HG02938 (cell line): ENCODE measurements around the gene THNSL1.
"Not testable (repeated sequence)": the region's sequence is repeated elsewhere in the genome, so short reads cannot be mapped to it uniquely, and the experiment has no call there.

Source experiments
- ATAC-seq: cut with Tn5 transposase; IDR thresholded peaks from one replicate; pipeline ENCODE4 v1.9.1; 2021; ENCODE audit warnings: mild to moderate bottlenecking, moderate library complexity; ENCODE audit not compliant: unreplicated experiment

The THNSL1 gene

GRCh38 chr10:25016376-25017153 lies at the start of gene THNSL1:
Gene THNSL1, plus strand, starts transcription at chr10:25016612. Its CDS starts 6,612 bp downstream, at chr10:25023224.
- ATAC-seq: peak; percentile 97

DNA sequence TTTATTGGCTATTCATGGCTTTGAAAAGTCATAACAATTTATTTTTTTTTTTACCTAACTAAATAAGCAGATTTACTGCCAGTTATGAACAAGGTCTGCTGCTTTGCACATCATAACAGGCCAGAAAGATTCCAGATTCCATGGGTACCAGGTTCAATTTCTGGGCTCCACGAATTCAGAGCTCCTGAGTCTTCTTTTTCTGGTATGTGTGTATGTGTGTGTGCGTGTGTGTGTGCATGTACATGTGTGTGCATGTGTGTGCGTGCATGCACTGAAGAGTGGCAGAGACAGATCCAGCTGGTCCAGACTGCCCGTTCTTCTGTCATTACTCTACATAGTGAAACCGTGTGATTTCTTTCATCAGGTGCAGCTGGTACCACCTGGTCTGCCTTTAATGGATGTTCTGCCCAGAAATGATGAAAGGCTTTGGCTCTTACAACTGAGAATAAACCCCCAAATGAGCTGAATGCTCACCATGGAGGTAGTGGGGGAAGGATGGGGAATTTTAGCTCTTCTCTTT lies 49.4 kb upstream of the THNSL1 start:
- no peak for ATAC-seq

- ATAC-seq: no peak
These were observed 48.1 kb upstream of the THNSL1 start for GRCh38 chr10:24968349-24968748.

DNA sequence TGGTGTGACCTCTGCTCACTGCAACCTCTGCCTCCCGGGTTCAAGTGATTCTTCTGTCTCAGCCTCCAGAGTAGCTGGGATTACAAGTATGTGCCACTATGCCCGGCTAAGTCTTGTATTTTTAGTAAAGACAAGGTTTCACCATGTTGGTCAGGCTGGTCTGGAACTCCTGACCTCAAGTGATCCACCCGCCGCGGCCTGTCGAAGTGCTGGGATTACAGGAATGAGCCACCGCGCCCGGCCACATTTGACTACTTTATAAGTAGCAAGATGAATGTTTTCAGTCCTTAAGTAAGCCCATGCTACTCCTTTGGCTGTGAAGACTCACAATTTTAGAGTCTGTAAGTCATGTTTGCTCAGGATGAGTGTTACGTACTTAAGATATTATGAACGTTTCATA lies 47.5 kb upstream of the THNSL1 start:
- not testable (repeated sequence) for ATAC-seq

DNA sequence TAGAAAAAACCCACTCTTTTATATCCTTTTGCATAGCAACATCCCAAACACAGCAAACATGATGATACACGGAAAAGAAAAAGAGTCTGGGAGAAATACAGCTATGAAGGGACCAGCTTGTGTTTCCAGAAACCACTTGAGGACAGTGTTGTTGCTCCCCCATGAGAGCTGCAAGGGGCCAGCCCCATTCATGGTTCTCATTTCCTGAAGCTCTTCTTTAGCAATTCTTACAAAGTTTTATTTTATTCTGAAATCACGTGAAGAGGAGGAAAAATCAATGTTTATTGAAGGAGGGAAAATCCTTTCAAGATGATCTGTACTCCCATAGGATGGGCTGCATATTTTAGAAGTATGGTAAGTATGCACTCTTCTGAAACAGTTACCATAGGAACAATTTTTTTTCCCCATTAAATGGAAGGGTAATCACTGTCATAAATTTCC lies 46.6 kb upstream of the THNSL1 start:
- no peak for ATAC-seq

GRCh38 chr10:24971374-24971773 lies 45.0 kb upstream of the THNSL1 start:
- no peak for ATAC-seq

- ATAC-seq: no peak
These were observed 43.2 kb upstream of the THNSL1 start for GRCh38 chr10:24973163-24973562.

GRCh38 chr10:24974976-24975375 lies 41.4 kb upstream of the THNSL1 start:
- ATAC-seq: no peak

- no peak for ATAC-seq
These were observed 36.7 kb upstream of the THNSL1 start for GRCh38 chr10:24979685-24980084.

GRCh38 chr10:24981161-24981710 lies 35.2 kb upstream of the THNSL1 start:
- no peak for ATAC-seq

DNA sequence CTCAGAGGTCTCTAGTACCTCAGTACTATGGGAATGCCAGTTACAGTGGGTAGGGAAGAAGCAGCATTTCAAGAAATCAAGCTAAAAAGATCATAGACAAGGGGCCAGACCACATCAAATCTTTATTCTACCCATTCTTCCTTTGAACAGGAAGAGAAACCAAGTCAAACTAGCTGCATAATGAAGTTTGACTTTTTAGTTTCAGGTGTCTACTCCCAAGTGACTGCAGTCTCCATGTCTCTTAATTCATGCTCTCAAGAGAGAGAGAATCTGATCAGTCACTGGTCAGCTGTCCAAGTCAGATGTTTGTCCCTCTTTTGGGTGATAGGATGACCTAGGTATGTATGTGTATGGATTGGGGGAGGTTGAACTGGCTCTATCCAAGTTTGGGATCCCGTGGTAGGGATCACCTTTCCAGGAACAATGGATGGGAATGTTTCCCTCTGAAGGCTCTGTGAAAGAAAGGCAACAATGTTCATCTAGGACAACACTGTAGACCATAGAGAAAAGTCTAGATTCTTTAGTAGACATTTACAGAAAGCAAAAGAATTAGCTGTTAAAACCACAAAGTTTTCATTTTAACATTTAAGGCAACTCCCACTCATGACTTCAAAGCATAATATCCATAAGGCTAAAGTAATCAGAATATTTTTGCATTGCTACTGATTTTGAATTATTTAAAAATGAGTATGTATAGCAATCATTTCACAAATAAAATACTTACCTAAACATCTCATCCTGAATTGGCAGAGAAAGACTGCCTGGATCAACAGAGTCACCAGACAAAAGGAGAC lies 33.9 kb upstream of the THNSL1 start:
- ATAC-seq: peak; percentile 78

DNA sequence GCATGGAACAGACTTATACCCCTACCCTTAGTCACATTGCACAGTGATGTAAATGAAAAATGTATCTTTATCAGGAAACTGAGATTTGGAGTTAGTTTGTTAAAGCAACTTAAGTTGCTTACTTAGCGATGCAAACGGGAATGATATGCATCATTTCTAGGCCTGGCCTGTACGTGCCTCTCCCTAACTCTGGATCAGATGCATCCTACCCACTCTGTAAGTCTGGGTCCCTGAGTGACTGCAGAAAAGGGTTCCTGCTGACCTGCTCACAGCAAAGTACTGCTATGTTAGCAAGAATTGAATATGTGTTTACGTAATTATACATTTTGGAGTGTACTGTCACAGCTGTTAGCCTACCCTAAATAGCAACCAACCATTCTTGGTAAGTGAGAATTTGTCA lies 33.3 kb upstream of the THNSL1 start:
- ATAC-seq: no peak

DNA sequence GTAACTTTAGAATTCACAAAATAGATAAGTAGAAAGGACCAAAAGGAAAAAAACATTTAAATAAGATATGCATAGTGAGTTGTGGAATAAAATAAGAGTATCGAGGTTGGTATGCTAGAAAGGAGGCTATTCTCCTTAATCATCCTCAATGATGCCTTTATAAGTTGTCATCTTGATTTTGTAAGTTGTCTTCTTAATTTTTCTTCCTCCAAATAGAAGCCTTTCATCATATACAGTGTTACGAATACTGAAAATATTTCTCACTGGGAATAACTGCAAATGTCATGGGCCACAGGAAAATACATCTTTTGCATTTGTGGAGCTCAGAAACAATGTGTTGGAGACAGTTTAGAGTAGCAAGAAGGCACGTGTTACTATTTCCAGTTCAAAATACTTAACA lies 32.5 kb upstream of the THNSL1 start:
- no peak for ATAC-seq

GRCh38 chr10:24984906-24985305 lies 31.5 kb upstream of the THNSL1 start:
- ATAC-seq: no peak

DNA sequence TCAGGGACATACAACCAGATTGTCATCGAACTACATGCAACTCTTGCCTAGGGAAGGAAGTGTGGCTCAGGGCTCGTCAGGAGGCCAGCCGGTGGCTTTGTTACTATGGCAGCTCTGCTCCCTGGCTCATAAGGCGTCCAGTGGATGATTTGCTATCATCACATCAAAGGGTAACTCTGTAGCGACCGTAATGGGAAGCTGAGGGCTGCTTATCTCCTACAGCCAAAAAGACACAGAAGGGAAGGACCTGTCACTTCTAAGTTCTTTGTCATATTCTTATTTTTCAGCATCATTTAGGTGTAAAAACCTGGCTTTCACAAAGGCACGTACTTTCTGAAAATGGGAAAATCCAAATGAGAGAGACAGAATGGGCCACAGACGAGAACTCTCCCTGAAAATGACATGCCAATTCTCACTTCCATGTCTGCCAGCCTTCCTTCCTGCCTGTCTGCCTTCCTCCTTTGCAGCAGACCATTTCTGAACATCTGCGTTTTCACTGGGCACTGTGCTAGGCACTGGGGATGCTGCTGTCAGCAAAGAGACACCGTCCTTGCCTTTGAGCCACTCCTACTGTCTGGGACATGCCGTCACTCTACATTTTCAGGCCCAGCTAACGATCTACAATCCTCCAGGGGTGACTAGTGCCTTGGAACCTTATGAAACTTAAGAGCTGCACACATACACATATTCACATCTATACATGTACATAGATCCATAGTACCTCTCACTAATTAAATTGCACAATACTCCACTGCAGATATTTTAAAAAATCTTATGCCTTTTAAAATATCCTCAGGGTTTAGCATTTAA lies 27.4 kb upstream of the THNSL1 start:
- ATAC-seq: no peak

- ATAC-seq: no peak
These were observed 26.5 kb upstream of the THNSL1 start for GRCh38 chr10:24989867-24990266.

GRCh38 chr10:24991298-24991697 lies 25.1 kb upstream of the THNSL1 start:
- ATAC-seq: no peak

DNA sequence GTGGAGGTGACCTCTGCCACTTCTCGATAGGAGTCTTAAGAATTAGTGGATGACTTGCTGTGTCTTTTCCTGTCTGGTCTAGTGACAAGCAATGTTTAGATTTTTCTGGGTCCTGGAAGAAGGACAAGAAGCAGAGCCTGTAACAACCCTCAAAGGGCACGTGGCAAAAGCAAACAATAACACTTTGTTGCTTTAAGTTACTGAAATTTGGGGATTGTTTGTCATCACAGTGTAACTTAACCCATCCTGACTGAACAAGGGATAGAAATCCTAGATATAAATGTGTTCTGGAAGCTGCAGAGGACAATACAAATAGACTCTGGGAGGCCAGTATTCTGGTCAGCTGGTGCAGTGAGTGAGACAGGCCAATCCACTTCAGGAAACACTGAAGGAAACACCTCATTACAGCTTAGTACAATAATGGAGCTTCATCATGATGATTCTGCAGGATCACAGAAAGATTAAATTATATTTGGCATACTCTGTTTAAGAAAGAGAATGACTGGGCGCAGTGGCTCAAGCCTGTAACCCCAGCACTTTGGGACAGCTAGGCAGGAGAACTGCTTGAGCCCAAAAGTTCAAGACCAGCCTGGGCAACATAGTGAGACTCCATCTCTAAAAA lies 23.8 kb upstream of the THNSL1 start:
- no peak for ATAC-seq

DNA sequence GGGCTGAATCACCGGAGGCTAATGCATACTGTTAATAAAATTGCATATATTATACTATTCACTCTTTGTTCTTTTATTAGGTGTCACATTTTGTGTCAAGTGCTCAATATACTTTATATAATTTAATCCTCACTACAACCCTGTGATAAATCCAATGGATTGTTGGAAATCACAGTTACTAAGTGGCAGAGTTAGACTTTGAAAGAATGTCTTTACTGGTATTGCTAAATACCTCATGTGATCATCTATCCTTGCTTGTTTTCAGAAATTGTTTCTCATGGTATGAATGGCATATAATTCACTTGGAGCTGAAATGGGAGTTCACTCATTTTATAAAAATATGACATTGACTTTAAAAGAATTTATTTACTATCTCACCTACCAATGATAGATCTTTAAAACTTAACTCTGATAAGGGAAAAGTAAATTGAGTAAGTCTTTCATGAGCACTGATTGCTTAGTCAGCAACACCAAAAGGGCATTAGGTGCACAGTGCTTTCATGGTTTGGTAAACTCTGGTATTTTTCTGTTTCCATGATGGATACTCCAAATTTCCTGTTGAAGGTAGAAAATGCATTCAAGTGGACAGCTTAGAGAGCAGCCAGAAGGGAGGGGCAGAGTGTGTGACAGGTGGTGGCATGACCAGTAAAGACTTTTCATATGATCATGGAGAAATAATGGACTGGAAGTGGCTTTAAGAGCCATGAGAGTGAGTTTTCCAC lies 23.0 kb upstream of the THNSL1 start:
- no peak for ATAC-seq

DNA sequence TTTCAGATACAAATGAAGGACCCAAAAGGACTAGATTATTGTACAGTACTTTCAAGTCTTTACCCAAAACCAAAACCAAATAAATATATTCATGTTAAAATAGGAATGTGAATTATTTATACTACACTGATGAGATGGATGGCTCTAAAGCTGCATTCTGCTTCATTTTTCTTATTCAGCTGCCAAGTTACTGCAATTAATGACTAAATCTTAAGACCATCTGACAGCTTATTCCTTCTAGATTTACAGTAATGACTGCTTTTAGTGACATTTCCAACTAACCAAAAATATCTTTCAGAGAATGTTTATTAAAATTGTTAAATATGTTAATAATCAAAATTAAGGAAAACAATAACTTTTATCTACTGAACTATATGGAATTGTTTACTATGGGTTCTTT lies 21.3 kb upstream of the THNSL1 start:
- no peak for ATAC-seq
